Stimulated activated CD4-positive, alpha-beta T cell treated with anti-CD3 and anti-CD28 coated beads, Interleukin-1b, Interleukin-23, amount 100 ng/mL, for 24 hours (primary cell): Measurements from ENCODE around the gene RAB3C.

ENCODE experiments used
- DNase-seq, 4 experiments: peaks; one replicate each; pipeline ENCODE4 v3.0.0-alpha.2; 2020; ENCODE audit warnings: low read depth in 4 of 4, low spot score in 1 of 4

Gene RAB3C

GRCh38 chr5:58722160-58722559 is 139.3 kb downstream of the RAB3C start:
- no peak for DNase-seq

GRCh38 chr5:58724992-58725391 is 142.1 kb downstream of the RAB3C start:
- DNase-seq = no peak

GRCh38 chr5:58731641-58732040 is 148.8 kb downstream of the RAB3C start:
- DNase-seq = no peak

- DNase-seq = no peak
Measured at GRCh38 chr5:58735637-58736036, 152.8 kb downstream of the RAB3C start.

GRCh38 chr5:58736214-58736613 is 153.3 kb downstream of the RAB3C start:
- DNase-seq = no peak

DNA sequence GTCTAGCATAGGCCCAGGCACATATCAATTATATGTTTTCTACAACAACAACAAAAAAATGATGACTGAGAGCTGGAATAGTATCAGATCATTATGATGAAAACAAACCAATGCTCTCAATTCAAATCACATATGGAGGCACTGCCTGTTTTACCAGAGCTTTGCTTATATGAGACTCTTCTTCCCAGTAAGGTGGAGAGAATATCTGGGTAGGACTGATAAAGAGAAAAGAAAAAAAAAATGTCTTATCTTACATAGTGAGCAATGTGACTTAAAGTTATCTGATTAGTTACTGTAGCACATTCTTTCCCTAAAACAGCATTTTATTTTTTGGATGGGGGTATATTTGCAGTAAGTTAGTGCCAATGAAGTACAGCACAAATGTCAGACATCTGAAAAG is 154.8 kb downstream of the RAB3C start:
- DNase-seq = no peak

- no peak for DNase-seq
Measured at GRCh38 chr5:58738336-58738735, 155.5 kb downstream of the RAB3C start.

DNA sequence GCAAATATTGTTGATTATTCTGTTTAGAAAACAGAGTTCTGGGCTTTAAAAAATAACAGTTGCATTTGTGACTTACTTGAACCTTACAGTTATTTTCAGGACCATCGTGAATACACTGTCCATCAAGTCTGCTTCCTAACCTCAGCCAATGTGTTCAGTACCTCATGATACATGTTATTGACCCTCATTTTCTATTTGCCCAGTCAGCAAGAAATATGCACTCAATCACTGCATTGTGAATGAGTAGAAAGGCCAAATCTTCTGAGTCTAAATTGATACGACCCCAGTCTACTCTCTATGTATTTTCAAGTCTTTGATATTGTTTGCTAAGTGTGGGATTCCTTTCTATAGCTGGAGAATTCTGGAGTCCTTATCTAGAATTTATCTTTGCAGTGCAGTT is 156.2 kb downstream of the RAB3C start:
- DNase-seq = no peak

GRCh38 chr5:58740956-58741355 is 158.1 kb downstream of the RAB3C start:
- DNase-seq = no peak

DNA sequence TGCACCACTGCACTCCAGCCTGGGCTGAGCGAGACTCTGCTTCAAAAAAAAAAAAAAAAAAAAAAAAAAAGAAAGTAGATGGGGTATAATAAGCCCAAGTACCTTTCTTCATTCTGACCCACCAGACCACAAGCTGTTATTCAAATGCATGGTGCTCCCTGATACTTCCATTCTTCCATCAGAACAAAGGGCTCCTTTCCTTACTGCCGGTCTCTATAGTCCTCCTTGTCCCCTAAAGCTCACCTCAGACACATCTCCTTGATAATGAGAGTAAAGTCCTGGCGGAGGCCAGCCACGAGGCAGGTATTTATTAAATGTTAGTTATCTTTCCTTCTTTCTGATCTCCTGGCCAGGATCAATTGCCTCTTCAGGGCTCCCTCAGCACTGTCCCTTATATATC is 162.5 kb downstream of the RAB3C start:
- no peak for DNase-seq

DNA sequence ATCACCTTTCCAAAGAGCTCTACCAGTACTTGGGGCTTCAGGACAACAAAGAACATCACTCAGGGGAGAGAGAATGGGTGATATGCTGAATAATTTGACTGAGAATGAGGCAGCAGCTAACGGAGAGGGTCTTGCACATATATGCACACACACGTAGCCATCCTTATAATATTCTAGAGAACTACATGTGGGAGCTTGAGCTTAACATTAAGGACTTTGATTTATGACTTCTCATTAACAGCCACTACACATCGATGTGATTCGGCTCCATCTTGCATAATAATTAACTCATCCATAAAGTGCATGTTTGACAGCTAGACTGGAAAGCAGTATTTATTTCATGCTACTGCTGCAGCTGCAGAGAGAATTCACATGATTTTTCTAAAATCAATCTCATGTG is 163.4 kb downstream of the RAB3C start:
- no peak for DNase-seq

GRCh38 chr5:58750036-58750435 is 167.2 kb downstream of the RAB3C start:
- DNase-seq = no peak

GRCh38 chr5:58751222-58751837 is 168.5 kb downstream of the RAB3C start:
- DNase-seq = no peak

DNA sequence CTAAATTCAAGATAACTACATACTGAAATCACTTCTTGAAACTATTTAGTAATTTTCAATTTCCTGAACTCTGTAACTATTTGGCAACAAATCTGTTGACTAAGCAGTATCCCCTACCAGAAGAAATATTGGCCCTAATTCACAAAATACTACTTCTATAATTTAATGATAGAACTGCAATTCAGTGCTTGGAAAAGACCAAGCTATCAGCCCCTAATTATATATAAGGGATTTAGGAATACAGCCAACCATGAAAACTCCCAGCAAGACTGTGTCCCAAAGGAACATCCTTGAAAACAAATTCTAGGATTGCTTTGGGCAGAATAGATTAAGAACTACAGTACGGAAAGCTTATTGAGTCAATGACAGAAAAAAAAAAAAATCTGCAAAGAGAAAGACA is 169.2 kb downstream of the RAB3C start:
- DNase-seq = no peak

GRCh38 chr5:58753446-58753845 is 170.6 kb downstream of the RAB3C start:
- no peak for DNase-seq

DNA sequence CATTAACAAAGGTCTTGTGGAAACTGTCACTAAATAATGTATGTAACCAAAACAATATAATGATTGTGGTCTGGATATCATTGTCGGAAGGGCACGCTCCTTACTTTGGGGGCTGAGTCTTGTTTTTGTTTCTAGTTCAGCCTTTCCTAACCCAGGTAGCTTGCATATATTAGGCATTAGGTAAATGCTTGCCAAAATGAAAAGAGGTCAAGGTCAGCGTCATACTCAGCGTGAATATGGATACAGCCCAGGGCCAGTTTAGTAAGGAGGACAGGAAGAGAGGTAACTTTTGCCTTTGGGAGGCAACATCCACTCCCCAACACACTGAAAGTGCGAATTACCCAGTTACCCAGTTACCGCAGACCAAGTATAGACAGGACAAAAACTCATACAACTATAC is 171.4 kb downstream of the RAB3C start:
- DNase-seq = no peak

DNA sequence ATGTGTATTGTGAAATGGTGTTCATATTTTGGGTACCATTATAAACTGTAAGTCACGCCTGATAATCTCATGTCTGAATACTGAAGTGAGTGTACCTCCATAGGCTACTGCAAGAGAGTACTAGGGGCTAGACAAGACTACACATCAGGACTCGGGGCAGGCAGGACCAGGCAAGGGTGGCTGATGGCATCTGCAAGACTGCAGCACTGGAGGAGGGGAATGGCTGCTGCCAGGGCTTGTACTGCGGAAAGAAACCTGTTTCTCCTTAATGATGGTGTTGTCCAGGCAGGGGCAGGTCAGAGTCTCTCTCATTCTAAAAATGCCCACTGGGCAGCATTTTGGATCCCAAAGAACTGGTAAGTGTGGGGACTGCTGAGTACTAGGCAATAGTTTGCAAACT is 172.5 kb downstream of the RAB3C start:
- DNase-seq = no peak

GRCh38 chr5:58759745-58760144 is 176.9 kb downstream of the RAB3C start:
- DNase-seq = no peak

DNA sequence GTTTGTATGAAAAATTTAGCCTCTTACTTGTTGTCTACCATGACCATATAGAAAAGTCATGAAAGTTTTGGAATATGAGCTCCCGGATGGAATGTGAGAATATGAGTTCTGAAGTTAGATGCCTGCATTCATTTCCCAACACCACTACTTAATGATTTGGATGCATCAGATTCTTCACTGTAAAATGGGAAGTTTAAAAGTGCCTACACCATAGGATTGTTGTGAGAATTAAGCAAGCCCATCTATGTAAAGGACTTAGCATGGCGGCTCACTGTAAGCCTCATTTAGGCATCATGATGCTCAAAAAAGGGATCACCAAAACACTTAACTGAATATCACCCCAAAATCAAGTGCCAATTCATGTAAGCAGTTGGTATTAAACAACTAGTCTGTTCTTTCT is 177.3 kb downstream of the RAB3C start:
- DNase-seq = no peak

- no peak for DNase-seq
Measured at GRCh38 chr5:58761407-58761806, 178.5 kb downstream of the RAB3C start.

- no peak for DNase-seq
Measured at GRCh38 chr5:58763390-58763789, 180.5 kb downstream of the RAB3C start.

DNA sequence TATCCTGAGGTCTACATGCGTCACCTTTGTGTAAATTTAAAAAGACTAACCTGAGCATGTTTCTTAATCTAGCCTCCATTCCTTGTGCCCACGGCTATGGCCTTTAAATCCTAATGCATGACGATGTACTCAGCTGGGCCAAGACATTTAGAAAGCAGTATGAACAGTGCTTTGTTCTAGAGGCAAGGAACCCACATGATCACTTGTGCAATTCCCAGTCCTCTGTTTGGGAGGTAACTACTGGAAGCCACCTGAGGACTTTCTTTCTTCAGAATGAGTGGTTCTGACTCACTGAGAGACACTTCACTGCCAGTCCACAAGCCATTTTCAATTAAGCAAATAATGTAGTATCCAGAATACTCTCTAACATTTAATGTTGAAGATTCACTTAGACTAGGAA is 181.3 kb downstream of the RAB3C start:
- DNase-seq = no peak

DNA sequence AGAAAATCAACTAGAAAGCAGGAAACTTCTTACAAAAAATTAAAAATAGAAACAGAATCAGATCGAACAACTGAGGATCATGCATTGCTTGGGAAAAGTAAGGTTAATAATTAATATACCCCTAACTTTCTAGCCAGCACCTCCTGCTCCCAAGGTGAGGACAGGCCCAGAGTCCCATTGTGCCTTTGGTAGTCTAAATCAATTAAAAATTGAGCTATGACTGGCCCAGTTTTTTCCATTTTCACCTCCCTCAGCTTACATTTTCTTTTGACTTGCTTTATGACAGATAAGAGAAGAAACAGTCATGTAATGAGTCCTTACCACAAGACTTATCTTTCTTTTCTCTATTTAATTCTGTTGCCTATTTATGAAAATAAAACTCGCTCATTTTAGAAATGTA is 182.2 kb downstream of the RAB3C start:
- DNase-seq = no peak

DNA sequence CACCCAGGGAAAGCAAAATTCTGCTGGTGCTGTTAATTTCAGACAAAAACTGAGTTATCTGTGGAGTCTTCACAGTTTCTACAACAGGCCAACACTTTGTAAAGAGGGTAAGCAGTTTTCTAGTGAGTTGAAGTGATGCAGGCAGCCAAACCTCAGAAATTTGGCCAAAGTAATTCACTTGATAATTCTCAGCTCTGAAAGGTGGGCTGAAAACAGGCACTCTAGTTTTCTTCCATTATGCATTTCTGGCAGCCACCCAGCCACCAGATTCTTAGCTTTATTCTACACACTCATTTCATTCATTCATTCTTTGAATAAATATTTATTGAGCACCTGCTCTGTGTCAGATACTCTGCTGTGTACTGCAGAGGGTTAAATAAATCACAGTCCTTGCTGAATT is 184.2 kb downstream of the RAB3C start:
- DNase-seq = no peak
